GM18498 (cell line): ENCODE results near the gene IL22RA1.

Experiments
- ATAC-seq: cut with Tn5 transposase; IDR thresholded peaks from one replicate; pipeline ENCODE4 v1.9.1; 2021; ENCODE audit warnings: mild to moderate bottlenecking, moderate library complexity; ENCODE audit not compliant: unreplicated experiment

IL22RA1 gene

DNA sequence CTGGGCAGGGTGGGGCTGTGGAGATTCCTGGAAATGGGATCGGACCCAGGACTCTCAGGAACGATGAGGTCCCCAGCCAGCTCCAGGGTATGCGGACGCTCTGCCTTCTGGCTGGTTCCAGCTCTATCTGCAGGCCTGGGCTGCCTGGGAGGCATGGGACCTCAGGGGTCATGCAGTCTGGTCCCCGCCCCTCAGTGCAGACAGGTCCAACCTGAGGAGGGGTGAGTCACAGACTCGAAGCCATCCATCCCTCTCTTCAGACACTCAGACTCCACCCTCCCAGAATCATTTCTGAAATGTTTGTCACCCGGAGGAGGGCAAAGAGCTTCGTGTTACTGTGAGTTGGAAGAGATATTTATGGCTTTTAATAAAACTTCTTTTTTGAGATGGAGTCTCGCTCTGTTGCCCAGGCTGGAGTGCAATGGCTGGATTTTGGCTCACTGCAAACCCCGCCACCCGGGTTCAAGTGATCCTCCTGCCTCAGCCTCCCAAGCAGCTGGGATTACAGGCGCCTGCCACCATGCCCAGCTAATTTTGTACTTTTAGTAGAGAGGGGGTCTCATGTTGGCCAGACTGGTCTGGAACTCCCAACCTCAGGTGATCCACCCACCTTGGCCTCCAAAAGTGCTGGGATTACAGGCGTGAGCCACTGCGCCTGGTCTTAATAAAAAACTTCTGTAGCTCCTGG, 25.1 kb downstream of the IL22RA1 start:
- no peak for ATAC-seq

GRCh38 chr1:24117132-24117531, 25.8 kb downstream of the IL22RA1 start:
- no peak for ATAC-seq

- no peak for ATAC-seq
Observed at GRCh38 chr1:24114753-24115152, 28.2 kb downstream of the IL22RA1 start.

DNA sequence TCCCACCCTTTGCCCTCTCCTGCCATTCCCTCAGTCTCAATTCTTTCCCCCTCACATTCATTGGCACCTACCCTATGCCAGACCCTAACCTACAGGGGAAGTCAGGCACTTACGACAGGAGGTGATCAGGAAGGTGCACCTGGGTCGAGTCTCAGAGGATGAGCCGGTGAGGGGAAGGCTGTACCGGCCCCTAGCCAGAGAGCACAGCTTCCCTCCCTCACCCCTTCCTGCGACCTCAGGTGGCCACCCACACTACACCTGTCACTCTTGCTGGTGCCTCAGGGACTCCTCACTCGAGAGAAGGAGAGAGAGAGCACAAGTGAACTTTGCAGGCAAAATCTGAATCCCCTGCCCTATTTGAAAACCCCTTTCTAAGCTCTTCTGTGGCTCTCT, 29.3 kb downstream of the IL22RA1 start:
- ATAC-seq: no peak

DNA sequence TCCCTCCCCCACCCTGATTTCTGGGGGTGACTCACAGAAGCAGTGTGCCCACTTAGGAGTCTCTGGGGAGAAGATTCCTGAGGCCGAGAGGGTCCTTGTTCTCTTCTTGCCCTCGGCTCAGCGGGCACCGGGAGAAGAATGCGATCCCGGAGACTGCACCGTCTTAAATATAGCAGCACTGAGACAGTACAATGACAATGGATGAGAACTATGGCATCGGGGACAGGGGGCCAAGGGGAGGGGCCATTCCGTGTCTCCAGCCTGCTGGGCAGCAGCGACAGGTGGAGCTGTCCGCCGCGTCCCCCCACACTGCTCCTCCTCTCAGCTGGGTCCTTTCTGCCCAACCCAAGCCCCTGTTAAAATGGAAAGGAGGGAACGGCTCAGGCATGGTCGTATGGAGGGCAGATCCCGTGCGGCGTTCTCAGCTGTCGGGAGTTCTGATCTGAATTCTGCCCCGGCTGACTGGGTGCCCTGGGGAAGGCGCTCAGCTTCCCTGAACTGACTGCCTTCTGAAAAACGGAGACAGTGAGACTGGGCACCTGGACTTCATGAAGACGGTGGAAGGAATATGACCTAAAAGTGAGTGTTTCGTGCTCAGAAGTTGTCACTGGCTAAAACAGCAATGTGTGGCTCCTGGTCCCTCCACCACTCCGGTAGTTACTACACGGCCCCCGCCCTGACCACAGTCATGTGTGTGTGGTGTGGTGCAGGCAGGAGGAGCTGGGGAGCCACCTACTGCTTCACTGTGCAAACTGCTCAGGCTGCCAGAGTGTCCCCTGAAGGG, 30.8 kb downstream of the IL22RA1 start, which contains the start of gene MYOM3:
MYOM3 (minus strand) TSS at position 140 of the 784 bp plus-strand sequence. CDS start 3,499 bp downstream, outside the sequence.
- no peak for ATAC-seq

DNA sequence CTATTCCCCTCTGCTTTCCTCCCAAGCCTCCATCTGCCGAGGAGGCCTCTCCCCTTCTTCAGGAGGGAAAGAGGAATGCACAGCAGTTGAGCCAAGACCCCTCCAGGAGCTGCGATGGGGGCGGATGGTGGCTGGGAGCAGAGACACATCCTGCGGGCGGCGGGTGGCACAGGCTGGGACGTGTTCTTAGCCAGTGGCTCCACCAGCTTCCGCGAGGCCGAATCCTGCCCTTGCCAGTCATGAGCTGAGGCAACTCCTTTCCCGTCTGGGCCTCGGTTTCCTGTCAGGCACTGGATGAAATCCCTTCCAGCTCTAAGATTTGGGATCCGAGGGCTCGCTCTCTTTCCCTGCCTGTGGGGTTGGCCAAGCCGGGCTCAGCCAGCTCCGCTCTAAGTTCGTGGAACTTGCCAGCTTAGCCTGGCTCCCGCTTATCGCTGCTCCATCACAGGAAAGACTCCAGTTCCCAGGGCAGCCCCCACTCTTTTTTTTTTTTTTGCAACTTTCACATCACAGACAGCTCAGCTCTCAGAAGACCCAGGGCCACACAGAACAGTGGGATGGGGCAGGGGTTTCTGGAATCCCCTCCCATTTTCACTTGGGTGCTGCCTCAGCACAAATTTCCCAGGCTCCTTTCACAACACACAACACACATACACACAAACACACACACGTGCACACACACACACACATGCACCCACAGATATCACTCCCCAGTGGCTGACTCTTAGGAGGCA, 31.5 kb downstream of the IL22RA1 start:
- no peak for ATAC-seq

DNA sequence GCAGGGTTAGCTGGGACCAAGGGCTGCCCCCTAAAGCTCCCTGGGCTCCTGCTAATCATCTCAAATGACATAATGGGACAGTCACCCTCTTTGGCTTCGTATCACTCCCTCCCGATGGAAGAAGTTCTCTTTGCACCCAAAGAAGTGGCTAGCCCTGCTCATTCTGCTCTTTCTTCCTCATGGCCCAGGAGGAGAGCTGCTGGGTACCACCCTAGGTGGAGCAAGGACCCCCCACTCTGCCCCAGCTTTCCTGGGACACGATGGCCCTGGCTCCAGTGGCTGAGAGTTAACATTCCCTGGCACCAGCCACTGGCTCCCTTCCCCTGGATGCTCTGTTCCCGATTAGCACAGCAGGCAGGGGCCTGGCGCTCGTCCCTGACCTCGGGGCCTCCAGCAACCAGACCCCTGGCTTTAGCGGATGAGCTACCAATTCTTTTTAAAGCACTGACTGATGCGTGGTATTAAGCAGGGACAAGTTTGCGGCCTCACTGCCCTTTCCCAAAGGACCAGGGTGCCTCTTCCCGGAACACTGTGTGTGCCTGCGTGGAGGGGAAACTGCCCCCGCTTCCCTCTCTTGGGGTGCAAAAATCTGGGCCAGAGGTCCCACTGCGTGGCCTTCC, 32.2 kb downstream of the IL22RA1 start:
- no peak for ATAC-seq

DNA sequence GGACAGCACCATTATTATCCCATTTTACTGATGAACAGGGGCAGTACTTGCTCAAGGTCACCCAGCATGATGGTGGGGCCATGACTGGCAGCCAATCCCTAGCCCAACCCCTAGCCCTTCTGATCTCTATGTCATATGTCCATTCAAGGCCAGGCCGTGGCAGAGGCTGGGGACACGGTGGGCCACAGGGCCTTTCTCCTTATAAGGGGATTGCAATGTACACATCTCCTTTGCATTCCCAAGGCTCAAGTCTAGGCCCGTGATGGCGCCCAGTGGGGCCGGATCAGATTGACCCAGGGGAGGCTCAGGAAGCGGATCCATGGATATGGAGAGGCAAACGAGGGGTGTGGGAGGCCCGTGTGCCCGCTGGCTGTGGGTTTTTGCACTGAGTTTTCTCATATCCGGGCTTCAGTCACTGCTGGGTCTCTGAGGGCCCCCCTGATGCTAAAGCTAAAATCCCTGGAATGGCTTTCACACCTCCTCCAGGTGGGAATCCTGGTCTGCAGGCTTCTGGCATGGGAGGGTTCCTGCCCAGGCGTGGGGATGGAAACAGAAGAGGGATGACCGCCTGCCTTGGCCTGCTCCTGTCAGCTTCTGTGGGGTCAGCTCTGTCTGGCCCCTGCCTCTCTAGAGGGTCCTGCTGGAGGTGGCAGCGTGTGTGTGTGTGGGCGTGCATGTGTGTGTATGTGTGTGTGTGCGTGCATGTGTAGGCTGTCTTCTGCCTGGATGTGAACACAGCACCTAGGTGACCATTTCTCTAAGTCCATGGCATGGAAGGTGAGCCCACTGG, 33.1 kb downstream of the IL22RA1 start:
- ATAC-seq: no peak

- ATAC-seq: no peak
Observed at GRCh38 chr1:24109166-24109483, 33.8 kb downstream of the IL22RA1 start.

DNA sequence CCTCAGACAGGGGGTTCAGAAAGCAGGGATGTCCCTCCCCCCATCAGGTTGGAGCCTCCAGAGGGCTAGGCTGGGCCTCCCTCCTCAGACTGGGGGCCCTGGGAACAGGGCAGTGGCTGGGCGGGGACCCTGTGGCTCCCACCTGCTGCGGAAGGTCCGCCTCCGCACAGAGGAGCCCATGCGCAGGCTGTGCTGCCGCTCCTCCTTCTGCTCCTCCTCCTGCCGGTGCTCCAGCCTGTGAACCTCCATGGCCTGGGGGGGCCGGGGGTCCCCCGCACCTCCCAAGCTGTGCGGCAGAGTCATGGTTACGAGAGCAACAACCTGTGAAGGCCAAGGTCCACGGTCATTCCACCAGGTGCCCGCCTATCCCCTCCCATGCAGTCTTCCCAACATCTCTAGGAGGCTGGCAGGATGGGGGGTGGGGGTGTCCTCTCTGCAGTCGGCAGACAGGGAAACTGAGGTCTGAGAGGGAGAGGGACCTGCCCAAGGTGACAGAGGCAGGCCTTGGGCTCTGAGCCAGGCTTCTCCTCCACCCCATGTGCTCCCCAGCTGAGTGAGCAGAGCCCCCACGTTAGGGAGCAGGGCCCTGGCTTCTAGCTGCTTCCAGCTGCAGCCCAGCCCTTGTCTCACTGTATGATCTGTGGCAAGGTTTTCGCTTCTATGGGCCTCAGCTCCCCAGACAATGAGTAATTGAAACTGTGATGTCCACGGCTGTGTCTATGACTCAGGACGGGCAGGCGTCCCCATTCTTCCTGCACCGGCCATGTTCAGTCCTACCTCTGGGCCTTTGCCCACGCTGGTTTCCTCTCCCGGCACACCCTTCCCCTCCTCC, 34.4 kb downstream of the IL22RA1 start:
- ATAC-seq: no peak

GRCh38 chr1:24107462-24108138, 35.3 kb downstream of the IL22RA1 start:
- ATAC-seq: no peak

- ATAC-seq: no peak
Observed at GRCh38 chr1:24105368-24106160, 37.4 kb downstream of the IL22RA1 start.

DNA sequence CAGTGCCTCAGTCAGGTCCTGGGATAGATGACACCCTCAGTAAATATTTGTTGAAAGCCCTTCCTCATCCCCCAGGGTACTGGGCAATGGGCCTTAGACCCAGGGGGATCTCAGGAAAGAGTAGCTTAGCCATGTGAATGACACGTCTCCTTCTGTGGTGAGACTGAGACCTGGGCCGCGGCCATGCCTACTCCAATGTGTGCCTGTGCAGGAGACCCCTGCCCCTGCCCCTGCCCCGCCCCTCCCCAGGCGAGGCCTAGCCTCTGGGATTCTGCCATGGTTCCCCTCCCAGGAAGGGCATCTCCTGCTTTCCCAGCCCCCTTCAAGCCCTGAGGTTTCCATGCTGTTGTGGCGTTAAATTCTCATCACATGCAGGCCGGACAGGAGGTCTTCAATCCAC, 38.1 kb downstream of the IL22RA1 start:
- ATAC-seq: no peak

DNA sequence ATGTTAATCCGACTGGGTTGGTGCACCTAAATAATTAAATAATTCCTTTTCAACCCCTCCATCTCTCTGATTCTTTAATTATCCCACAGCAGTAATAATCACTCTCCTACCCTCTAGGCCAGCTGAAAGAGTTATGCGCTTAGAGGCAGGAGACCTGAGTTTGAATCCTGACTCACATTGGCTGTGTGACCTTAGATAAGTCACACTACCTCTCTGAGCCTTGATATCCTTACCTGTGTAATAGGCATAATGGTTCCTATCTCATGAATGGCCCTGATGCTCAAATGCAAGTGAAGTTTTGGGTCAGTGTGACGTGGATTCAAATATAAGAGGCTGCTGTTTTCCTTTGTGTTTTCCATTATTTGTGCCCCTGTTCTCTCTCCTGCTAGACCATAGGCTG, 39.1 kb downstream of the IL22RA1 start:
- no peak for ATAC-seq

DNA sequence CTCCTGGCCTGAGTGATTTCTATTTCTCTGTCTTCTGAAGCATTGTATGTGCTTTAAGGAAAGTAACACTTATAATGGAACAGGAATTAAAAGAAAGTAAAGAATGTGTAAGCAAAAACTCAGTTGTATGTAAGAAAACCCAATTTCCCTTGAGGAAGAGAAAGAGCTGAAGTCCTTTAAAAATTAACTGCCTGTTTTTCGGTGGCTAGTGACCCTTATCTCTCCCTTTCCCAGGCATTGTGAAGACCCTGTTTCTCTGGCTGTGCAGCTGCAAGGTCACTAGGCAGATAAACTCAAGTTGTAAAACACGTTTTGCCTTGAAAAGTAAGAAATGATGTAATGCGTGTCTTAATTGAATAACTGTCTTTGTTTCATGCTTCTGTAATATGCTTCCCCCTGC, 39.5 kb downstream of the IL22RA1 start:
- no peak for ATAC-seq

DNA sequence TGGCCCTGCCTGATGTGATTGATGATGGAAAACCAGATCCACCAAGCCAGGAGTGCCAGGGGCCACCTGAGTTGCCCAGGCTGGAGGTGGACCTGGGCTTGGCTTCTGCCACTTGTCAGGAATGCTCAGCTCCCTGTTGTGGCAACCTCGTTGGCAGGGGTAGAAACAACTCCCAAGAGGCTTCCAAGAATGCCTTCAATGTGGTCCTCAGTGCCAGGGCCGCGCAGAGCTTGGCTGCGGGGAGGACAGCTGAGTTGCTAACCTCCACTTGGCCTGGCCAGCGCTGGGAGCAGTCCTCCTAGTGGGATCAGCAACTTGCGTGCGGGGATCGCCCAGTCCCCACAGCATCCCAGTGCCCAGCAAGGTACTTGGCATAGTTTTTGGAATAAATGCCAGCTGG, 40.0 kb downstream of the IL22RA1 start:
- no peak for ATAC-seq

DNA sequence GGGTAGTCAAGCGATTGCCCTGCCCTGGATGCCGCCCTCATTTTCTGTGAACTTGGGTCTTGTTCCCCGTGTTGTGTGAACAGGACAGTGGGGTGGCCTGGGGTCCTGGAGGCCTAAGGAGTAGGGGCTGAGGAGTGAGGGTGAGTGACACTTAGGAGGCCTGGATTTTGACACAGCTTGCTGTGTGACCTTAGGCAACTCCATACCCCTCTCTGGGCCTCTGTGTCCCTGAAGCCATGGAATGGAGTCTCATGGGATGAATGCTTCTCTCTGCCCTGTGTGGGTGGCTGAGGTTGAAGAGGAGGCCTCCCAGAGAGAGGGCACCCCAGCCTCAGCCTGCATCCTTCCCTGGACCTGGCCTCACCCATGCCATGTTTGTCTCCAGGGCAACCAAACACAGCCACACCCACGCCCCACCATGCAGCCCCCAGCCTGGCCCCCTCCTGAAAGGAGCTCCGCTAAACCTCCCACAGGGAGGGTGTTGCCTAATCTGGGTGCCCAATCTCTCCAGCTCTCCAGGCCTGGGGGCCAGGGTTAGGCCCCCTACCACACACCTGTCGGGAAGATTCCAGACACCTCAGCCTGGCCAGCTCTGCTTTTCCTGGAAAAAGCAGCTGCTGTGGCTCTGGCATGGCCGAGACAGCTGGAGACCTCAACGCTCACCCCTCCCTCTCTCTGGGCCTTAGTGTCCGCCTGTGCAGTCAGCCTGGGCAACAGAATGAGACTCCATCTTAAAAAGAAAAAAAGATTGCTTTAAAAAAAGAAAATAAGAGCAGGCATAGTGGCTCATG, 40.9 kb downstream of the IL22RA1 start:
- no peak for ATAC-seq
